ENCODE results near the gene ABL2. TPM values are rescaled to one million over a fixed set of nuclear protein-coding genes. Genes with fewer than 3 reads are reported as not detected.

The ABL2 gene
- total and polyA plus RNA-seq, 3 experiments from 2014 or later, result 1.4 to 7.2 (median 6.7) TPM

DNA sequence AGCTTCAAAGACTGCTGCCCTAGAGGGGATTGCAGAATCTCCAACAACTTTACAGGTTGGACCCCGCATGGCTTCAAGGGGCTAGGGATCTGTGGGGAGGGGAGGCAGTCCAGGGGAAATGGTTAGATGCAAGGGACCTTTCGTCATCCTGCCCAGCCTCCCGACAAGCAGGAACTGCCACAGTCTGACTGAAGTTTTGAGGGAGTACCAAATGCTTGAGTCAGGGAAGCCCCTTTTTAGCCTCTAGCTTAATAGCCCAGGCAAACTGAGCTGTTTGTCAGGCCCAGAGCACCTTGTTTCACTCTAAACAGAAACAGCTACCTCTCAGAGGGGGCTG lies 146.5 kb downstream of the ABL2 start:
- H3K4me3 Mint-ChIP-seq, result peak overlapping the region; percentile 91 to 99 (median 96)
- POLR2A ChIA-PET, result interaction anchor here (0.9 kb wide), 1 partner anchor 211 kb away, joined by 3 read pairs; the partner anchor contains the start of gene SOAT1
- H3K9me3 Mint-ChIP-seq, result no peaks in the 10 kb centered on the region
- Histone ChIP-seq H3K27me3 (ENCODE audit: insufficient read depth, low read length, poor library complexity, severe bottlenecking) (no peaks in the 10 kb centered on the region), H3K4me1 (ENCODE audit: insufficient read depth, low read length) (peaks cover 21% of the 10 kb centered on the region), H3K4me3 (ENCODE audit: low read length) (peak overlapping the region; percentile 76), H3K27ac (ENCODE audit: low read depth, low read length) (peak overlapping the region; percentile 82), H3K36me3 (ENCODE audit: insufficient read depth, low read length) (peaks cover 6% of the 10 kb centered on the region), H3K9me3 (ENCODE audit: low read length) (no peaks in the 10 kb centered on the region)
- H3K27me3 Mint-ChIP-seq, result no peaks in the 10 kb centered on the region
- CTCF ChIA-PET, result interaction anchor here (1.3 to 1.9 kb wide), 2 partner anchors 287 to 289 kb away, joined by 3 to 6 read pairs; no protein-coding TSS in a partner anchor
- H3K36me3 Mint-ChIP-seq, result peaks cover 0 to 28% (median 1%) of the 10 kb centered on the region in 3 donors
- H3K27ac Mint-ChIP-seq, result peak overlapping the region; percentile 90 to 99 (median 96)
- DNase-seq, result peak in 4 of 5 donors; percentile 7 to 25 (median 14)
- peaks cover 23 to 45% (median 30%) of the 10 kb centered on the region in 3 donors for H3K4me1 Mint-ChIP-seq

GRCh38 chr1:179082333-179082998 lies 147.0 kb downstream of the ABL2 start:
- peak overlapping the region; percentile 91 to 99 (median 96) for H3K4me3 Mint-ChIP-seq
- H3K4me3 ChIP-seq (ENCODE audit: low read length), result peak overlapping the region; percentile 76
- H3K27me3 Mint-ChIP-seq, result no peaks in the 10 kb centered on the region
- peaks cover 6% of the 10 kb centered on the region for H3K36me3 ChIP-seq (ENCODE audit: insufficient read depth, low read length)
- H3K9me3 ChIP-seq (ENCODE audit: low read length), result no peaks in the 10 kb centered on the region
- ChIA-PET POLR2A (interaction anchor here (0.9 kb wide), 1 partner anchor 211 kb away, joined by 3 read pairs; the partner anchor contains the start of gene SOAT1), CTCF (interaction anchor here (1.3 to 1.9 kb wide), 3 partner anchors 288 to 732 kb away, joined by 3 to 6 read pairs (median 6); no protein-coding TSS in a partner anchor)
- peaks cover 21% of the 10 kb centered on the region for H3K4me1 ChIP-seq (ENCODE audit: insufficient read depth, low read length)
- no peaks in the 10 kb centered on the region for H3K9me3 Mint-ChIP-seq
- DNase-seq, result peak; percentile 17 to 59 (median 26)
- H3K4me1 Mint-ChIP-seq, result peaks cover 23 to 45% (median 30%) of the 10 kb centered on the region in 3 donors
- H3K27ac Mint-ChIP-seq, result peak overlapping the region; percentile 90 to 99 (median 96)
- peaks cover 0 to 26% (median 1%) of the 10 kb centered on the region in 3 donors for H3K36me3 Mint-ChIP-seq
- no peaks in the 10 kb centered on the region for H3K27me3 ChIP-seq (ENCODE audit: insufficient read depth, low read length, poor library complexity, severe bottlenecking)
- H3K27ac ChIP-seq (ENCODE audit: low read depth, low read length), result peak overlapping the region; percentile 82

- Histone ChIP-seq H3K9me3 (ENCODE audit: low read length) (no peaks in the 10 kb centered on the region), H3K27ac (ENCODE audit: low read depth, low read length) (peak within 1 kb of the TSS; percentile 82), H3K27me3 (ENCODE audit: insufficient read depth, low read length, poor library complexity, severe bottlenecking) (no peaks in the 10 kb centered on the region), H3K36me3 (ENCODE audit: insufficient read depth, low read length) (peaks cover 6% of the 10 kb centered on the region), H3K4me3 (ENCODE audit: low read length) (peak within 1 kb of the TSS; percentile 76), H3K4me1 (ENCODE audit: insufficient read depth, low read length) (peaks cover 21% of the 10 kb centered on the region)
- CTCF ChIA-PET, result interaction anchor here (1.3 to 4.8 kb wide), 3 partner anchors 286 to 733 kb away, joined by 3 to 54 read pairs (median 6); partner anchors contain the start of gene AXDND1
- H3K27me3 Mint-ChIP-seq, result no peaks in the 10 kb centered on the region
- peaks cover 0 to 20% (median 1%) of the 10 kb centered on the region in 3 donors for H3K36me3 Mint-ChIP-seq
- H3K4me1 Mint-ChIP-seq, result peaks cover 23 to 45% (median 30%) of the 10 kb centered on the region in 3 donors
- DNase-seq, result peak; percentile 61 to 85 (median 77)
- H3K27ac Mint-ChIP-seq, result peak within 1 kb of the TSS; percentile 90 to 99 (median 97)
- POLR2A ChIA-PET, result no interaction called here
- H3K4me3 Mint-ChIP-seq, result peak within 1 kb of the TSS; percentile 91 to 99 (median 96)
- no peaks in the 10 kb centered on the region for H3K9me3 Mint-ChIP-seq
These were observed 147.7 kb downstream of the ABL2 start, which contains the start of gene TOR3A for GRCh38 chr1:179081687-179082332. Gene TOR3A (plus strand): TSS chr1:179082070. CDS start chr1:179082129, 59 bp downstream.

DNA sequence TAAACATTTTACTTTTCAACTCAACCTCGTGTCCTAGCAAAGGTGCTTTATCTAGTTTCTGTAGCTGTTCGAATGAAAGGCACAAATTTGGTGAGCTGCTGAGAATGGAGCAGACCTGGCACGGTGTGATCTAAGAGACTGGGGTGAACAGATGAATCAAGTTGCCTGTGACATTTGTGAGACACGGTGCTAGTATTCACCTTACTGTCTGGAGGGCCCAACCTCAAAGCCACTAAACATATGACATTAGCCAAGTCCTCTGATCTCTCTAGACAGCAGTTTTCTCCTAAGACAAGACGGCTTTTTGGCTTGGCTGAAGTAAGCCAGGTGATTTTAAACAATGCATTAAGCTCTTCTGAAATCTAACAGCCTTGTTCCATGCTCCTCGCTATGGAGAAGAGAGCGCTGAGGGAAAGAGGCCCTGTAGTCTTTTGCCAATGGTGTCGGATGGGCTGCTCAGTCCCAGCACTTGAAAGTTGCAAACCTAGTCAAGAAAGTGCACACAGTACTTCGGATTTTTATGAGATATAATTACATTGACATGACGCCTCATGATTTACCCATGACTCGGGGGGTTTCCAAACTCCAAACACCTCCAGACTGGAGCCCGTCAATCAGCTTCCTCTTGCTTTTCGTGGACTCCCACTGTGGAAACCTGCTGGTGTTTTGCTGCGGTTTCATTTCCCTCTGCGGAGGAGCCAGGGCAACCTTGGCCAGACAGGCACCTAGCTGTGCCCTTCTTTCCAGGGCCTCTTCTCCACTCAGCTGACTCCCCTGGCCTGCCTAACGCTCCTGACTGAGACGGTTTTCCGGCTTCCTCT lies 148.4 kb downstream of the ABL2 start:
- Histone ChIP-seq H3K36me3 (ENCODE audit: insufficient read depth, low read length) (peaks cover 5% of the 10 kb centered on the region), H3K4me3 (ENCODE audit: low read length) (peak overlapping the region; percentile 76), H3K27ac (ENCODE audit: low read depth, low read length) (peak overlapping the region; percentile 82), H3K4me1 (ENCODE audit: insufficient read depth, low read length) (peaks cover 21% of the 10 kb centered on the region), H3K9me3 (ENCODE audit: low read length) (no peaks in the 10 kb centered on the region), H3K27me3 (ENCODE audit: insufficient read depth, low read length, poor library complexity, severe bottlenecking) (no peaks in the 10 kb centered on the region)
- Mint-ChIP-seq H3K9me3 (no peaks in the 10 kb centered on the region), H3K27me3 (no peaks in the 10 kb centered on the region), H3K36me3 (peaks cover 0 to 15% (median 0%) of the 10 kb centered on the region in 3 donors), H3K4me3 (peak overlapping the region; percentile 91 to 99 (median 96)), H3K4me1 (peaks cover 23 to 42% (median 30%) of the 10 kb centered on the region in 3 donors), H3K27ac (peak overlapping the region; percentile 90 to 98 (median 96))
- ChIA-PET POLR2A (interaction anchor here (1.5 kb wide), 1 partner anchor 213 kb away, joined by 5 read pairs; the partner anchor contains the start of gene SOAT1), CTCF (interaction anchor here (1.4 to 4.8 kb wide), 5 partner anchors 10 to 733 kb away, joined by 4 to 54 read pairs (median 6); partner anchors contain the start of genes AXDND1 and SOAT1)
- DNase-seq, result peak; percentile 13 to 70 (median 40)

DNA sequence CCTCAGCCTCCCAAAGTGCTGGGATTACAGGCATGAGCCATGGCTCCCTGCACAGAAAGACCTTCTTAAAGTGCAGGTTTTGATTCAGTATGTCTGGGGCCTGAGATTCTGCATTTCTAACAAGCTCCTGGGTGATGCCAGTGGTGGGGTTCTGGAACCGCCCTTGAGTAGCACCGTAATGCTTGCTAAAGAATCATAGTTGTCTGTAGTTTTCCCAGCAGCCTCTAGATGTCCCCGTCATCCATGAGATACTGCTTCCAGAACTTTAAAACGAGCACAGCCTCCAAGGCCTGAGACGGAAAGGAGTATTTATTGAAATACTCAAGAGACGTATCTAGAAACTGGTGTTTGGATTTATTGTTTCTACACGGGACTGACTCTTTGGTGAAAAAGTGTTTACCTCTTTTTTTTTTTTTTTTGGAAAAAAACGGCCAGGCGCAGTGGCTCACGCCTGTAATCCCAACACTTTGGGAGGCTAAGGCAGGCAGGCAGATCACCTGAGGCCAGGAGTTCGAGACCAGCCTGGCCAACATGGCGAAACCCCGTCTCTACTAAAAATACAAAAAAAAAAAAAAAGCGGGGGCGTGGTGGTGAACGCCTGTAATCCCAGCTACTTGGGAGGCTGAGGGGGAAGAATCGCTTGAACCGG lies 150.2 kb downstream of the ABL2 start:
- Histone ChIP-seq H3K27ac (ENCODE audit: low read depth, low read length) (no peak overlapping the region), H3K4me1 (ENCODE audit: insufficient read depth, low read length) (peaks cover 21% of the 10 kb centered on the region), H3K27me3 (ENCODE audit: insufficient read depth, low read length, poor library complexity, severe bottlenecking) (no peaks in the 10 kb centered on the region), H3K36me3 (ENCODE audit: insufficient read depth, low read length) (no peaks in the 10 kb centered on the region), H3K4me3 (ENCODE audit: low read length) (no peak overlapping the region), H3K9me3 (ENCODE audit: low read length) (no peaks in the 10 kb centered on the region)
- CTCF ChIA-PET, result interaction anchor here (0.6 to 4.8 kb wide), 14 partner anchors 9 to 732 kb away, joined by 3 to 54 read pairs (median 4); partner anchors contain the start of genes AXDND1 and SOAT1
- H3K27ac Mint-ChIP-seq, result peak overlapping the region in 6 of 8 donors; percentile 9 to 61 (median 38)
- no peaks in the 10 kb centered on the region for H3K27me3 Mint-ChIP-seq
- POLR2A ChIA-PET, result interaction anchor here (0.6 kb wide), 3 partner anchors 43 to 735 kb away, joined by 3 read pairs; no protein-coding TSS in a partner anchor
- peak overlapping the region in 3 of 7 donors; percentile 11 to 63 (median 42) for H3K4me3 Mint-ChIP-seq
- peaks cover 23 to 34% (median 25%) of the 10 kb centered on the region in 3 donors for H3K4me1 Mint-ChIP-seq
- no peaks in the 10 kb centered on the region for H3K9me3 Mint-ChIP-seq
- DNase-seq, result peak; percentile 11 to 62 (median 59)
- H3K36me3 Mint-ChIP-seq, result peaks cover 0 to 8% (median 0%) of the 10 kb centered on the region in 3 donors

- H3K9me3 Mint-ChIP-seq, result no peaks in the 10 kb centered on the region
- ChIA-PET POLR2A (no interaction called here), CTCF (interaction anchor here (1.1 to 4.8 kb wide), 3 partner anchors 13 to 291 kb away, joined by 3 to 54 read pairs (median 4); partner anchors contain the start of gene AXDND1)
- no peaks in the 10 kb centered on the region for H3K27me3 Mint-ChIP-seq
- H3K27ac Mint-ChIP-seq, result peak overlapping the region in 2 of 8 donors; percentile 17 to 50
- Histone ChIP-seq H3K27me3 (ENCODE audit: insufficient read depth, low read length, poor library complexity, severe bottlenecking) (no peaks in the 10 kb centered on the region), H3K36me3 (ENCODE audit: insufficient read depth, low read length) (peaks cover under 1% of the 10 kb centered on the region), H3K4me3 (ENCODE audit: low read length) (no peak overlapping the region), H3K9me3 (ENCODE audit: low read length) (no peaks in the 10 kb centered on the region), H3K4me1 (ENCODE audit: insufficient read depth, low read length) (peaks cover 12% of the 10 kb centered on the region), H3K27ac (ENCODE audit: low read depth, low read length) (no peak overlapping the region)
- peaks cover 15 to 20% (median 18%) of the 10 kb centered on the region in 3 donors for H3K4me1 Mint-ChIP-seq
- no peak for DNase-seq
- H3K4me3 Mint-ChIP-seq, result no peak overlapping the region
- peaks cover 0 to 20% (median 4%) of the 10 kb centered on the region in 3 donors for H3K36me3 Mint-ChIP-seq
These were observed 152.1 kb downstream of the ABL2 start for GRCh38 chr1:179077396-179077795.

- H3K4me1 ChIP-seq (ENCODE audit: insufficient read depth, low read length), result no peaks in the 10 kb centered on the region
- H3K27ac ChIP-seq (ENCODE audit: low read depth, low read length), result no peak overlapping the region
- no peak overlapping the region for H3K27ac Mint-ChIP-seq
- peaks cover 17% of the 10 kb centered on the region for H3K36me3 ChIP-seq (ENCODE audit: insufficient read depth, low read length)
- ChIA-PET POLR2A (no interaction called here), CTCF (no interaction called here)
- H3K4me3 Mint-ChIP-seq, result no peak overlapping the region
- DNase-seq, result no peak
- no peaks in the 10 kb centered on the region for H3K27me3 ChIP-seq (ENCODE audit: insufficient read depth, low read length, poor library complexity, severe bottlenecking)
- H3K27me3 Mint-ChIP-seq, result no peaks in the 10 kb centered on the region
- no peaks in the 10 kb centered on the region for H3K9me3 Mint-ChIP-seq
- H3K9me3 ChIP-seq (ENCODE audit: low read length), result no peaks in the 10 kb centered on the region
- H3K36me3 Mint-ChIP-seq, result peaks cover 0 to 67% (median 14%) of the 10 kb centered on the region in 3 donors
- no peak overlapping the region for H3K4me3 ChIP-seq (ENCODE audit: low read length)
- H3K4me1 Mint-ChIP-seq, result no peaks in the 10 kb centered on the region
These were observed 163.0 kb downstream of the ABL2 start for GRCh38 chr1:179066471-179066870.
